ENCODE data around the gene PTPRS.

Gene PTPRS

GRCh38 chr19:5355076-5355475, 14.5 kb upstream of the PTPRS start:
- DNase-seq (ENCODE audit: low read depth in 2 of 2): no peak

DNA sequence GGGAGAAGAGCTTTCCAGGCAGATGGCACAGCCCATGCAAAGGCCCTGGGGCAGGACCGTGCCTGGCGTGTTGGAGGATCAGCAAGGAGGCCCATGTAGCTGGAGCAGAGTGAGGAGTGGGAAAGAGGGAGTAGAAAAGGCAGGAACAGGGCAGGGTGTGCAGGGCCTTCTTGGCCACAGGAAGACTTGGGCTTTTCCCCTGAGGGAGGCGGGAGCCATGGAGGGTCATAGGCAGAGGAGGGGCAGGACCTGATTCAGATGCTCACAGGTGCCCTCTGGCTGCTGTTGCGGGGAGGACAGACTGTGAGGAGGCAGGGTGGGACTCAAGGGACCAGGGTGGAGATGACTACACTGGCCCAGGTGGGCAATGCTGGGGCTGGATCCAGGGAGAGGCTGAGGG, 13.8 kb upstream of the PTPRS start:
- DNase-seq (ENCODE audit: low read depth in 2 of 2): no peak

DNA sequence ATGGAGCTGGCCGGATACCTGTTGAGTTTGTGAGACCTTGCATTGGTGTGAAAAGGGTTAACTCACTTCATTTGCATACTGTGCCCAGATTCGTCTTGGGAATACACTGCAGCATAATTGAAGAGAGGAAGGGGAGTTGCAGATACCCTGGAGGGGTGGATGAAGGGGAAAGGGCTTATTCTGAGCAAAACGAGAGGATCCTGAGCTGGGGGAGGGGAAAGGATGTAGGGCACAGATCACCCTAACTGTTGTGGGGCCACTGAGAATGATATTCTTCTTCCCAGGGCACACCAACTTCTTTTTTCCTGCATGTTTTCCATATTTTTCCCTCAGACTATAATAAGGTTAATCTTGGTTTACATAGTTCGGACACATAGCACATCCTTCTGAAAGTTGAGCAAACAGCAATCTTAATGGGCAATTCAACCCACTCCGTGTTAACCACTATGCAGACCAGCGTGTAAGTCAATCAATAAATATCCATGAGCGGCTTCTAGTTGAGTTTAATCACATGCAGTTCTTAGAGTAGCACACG, 11.7 kb upstream of the PTPRS start:
- no peak for DNase-seq (ENCODE audit: low read depth in 2 of 2)

DNA sequence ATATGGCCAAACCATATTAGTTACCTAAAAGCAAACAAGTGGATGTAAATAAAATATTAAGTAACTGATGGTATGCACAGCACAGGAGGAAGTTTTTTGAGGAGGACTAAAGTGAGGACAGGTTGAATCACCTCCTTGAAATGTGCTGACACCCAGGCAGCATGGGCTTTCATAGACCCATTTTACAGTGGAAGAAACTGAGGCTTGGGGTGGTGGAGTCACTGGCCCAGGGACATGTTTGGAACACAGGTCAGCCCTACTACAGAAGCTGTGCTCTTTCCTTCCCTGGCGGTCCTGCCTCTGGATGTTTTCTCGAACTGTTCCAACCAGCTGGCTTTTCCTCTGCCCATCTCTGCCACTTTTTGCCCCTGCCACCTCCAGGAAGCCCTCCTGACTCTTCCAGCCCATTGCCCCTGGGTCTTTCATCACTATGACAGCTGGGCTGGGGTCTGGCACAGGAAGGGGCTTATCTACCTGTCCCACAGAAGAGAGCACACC, 11.2 kb upstream of the PTPRS start:
- DNase-seq (ENCODE audit: low read depth in 2 of 2): no peak

GRCh38 chr19:5349041-5349440, 8.4 kb upstream of the PTPRS start:
- DNase-seq (ENCODE audit: low read depth in 2 of 2): no peak

GRCh38 chr19:5345895-5346386, 5.3 kb upstream of the PTPRS start:
- DNase-seq (ENCODE audit: low read depth in 2 of 2): no peak

DNA sequence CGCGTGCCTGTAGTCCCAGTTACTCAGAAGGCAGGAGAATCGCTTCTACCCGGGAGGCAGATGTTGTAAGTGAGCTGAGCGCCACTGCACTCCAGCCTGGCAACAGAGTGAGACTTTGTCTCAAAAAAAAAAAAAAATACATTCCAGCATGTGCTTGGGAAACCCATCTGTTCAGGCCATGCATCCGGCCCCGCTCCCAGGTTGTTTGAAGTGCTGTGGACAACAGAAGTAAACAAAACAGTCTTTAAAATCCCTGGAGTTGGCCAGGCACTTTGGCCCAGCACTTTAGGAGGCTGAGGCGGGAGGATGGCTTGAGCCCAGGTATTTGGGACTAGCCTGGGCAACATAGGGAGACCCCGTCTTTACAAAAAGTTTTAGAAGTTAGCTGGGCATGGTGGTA, 3.2 kb upstream of the PTPRS start:
- DNase-seq (ENCODE audit: low read depth in 2 of 2): no peak

DNA sequence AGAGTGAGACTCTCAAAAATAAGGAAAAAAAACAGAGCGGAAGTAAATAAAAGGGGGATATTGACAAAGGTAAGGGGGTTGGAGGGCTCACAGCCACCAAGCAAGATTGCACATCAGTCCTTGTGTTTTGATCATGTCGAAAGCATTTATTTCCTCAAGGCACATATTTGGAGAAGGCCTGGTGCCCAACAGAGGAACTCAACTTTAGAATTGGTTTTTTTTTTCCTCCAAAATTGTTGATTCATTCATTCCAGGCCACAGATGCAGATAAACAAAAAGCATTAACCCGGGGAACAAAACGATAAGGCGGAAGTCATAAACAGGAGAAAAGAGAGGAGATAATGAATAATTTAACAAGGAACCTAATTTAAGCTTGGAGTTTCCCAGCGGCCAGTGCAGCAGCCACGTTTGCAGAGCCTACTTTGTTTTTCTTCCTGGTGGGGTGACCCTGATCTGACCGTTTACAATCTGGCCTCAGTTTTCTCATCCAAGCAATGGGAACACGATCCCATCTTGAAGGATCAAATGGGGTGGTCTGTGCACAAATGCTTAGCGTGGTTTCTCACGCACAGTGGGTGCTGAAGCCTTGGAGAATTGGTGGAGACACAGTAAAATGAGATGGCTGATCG, 2.1 kb upstream of the PTPRS start:
- DNase-seq (ENCODE audit: low read depth in 2 of 2): no peak

GRCh38 chr19:5341981-5342380, 1.4 kb upstream of the PTPRS start:
- DNase-seq (ENCODE audit: low read depth in 2 of 2): no peak

DNA sequence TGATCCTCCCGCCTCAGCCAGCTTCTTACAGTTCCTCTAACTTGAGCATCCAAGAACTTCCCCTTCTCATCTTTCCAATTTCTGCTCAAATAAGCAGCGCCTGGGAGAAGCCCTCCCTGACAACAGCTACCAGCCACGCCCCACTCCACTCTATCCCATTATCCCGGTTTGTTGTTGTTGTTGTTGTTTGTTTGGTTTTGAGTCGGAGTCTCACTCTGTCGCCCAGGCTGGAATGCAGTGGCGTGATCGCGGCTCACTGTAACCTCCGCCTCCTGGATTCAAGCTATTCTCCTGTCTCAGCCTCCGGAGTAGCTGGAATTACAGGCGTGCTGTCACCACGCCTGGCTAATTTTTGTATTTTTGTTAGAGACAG, 822 bp upstream of the PTPRS start:
- no peak for DNase-seq (ENCODE audit: low read depth in 2 of 2)

GRCh38 chr19:5339950-5340636, 519 bp downstream of the PTPRS start:
- DNase-seq (ENCODE audit: low read depth in 2 of 2): no peak

GRCh38 chr19:5339198-5339949, 1.2 kb downstream of the PTPRS start:
- DNase-seq (ENCODE audit: low read depth in 2 of 2): no peak

DNA sequence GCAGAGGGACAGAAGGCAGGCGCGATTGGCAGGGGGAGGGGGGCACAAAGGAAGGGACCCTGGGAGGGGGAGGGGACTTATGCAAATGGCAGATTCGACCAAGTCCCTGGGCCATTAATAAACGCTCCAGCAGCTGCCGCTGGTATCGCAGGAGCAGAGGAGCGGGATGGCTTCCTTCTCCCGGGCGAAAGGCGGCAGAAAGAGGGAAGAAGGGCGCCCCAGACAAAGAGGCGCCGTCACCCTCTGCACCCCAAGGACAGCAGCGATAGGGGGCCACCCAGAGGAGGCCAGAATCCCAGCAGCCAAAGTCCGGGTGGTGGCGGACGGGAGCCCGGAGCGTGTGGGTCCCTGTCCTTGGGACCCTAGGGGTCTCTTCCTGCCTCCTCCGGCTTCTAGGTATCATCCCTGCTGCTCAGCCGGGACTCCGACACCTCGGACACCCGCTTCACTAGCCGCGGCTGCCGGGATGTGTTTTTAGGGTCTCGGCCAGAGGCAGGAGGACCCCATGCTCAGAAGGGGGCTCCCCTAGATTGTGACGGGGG, 1.9 kb downstream of the PTPRS start:
- DNase-seq (ENCODE audit: low read depth in 2 of 2): no peak

DNA sequence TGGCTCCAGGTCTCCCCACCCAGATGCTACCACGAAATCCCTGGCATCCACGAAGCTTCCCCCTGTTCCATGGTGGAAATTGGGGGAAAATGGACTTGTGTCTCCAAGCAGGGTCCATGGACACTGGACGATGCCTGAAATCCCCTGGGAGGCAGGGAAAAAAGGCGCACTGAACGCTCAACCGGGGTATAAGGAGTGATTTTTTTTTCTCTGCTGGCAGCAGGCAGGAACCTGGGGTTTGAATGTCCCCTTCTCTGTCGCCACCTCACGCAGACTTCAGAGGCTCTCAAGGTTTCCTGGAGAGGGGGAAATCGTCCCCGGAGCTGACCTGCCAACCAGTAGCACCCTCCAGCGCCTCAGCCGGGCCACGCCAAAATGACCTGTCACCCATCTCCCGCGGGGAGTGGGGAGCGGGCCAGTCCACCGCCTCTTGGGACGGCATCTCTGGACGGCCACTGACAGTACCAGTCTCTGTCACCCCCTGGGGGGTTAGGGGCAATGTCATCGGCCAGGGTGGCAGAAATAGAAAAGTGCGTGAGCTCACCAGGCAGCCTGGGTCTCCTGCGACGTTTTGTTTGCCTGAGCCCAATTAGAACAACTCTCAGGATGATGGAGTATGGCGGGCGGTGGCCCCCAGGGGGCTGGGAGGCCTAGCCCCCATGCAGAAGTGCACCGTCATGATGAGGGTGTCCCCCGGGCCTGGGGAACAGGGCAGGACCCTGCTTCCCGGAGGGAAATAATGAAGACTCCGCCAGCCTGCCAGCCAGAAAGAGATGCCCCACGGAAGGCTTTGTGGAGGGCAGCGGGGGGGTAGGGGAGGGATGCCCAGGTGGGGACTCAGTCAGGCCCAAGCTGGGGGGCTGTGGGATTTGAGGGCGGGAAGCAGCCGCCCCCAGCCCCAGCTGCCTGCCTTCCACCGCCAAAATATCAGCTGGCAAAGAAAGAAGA, 2.6 kb downstream of the PTPRS start:
- DNase-seq (ENCODE audit: low read depth in 2 of 2): no peak

GRCh38 chr19:5337126-5337525, 3.5 kb downstream of the PTPRS start:
- no peak for DNase-seq (ENCODE audit: low read depth in 2 of 2)

DNA sequence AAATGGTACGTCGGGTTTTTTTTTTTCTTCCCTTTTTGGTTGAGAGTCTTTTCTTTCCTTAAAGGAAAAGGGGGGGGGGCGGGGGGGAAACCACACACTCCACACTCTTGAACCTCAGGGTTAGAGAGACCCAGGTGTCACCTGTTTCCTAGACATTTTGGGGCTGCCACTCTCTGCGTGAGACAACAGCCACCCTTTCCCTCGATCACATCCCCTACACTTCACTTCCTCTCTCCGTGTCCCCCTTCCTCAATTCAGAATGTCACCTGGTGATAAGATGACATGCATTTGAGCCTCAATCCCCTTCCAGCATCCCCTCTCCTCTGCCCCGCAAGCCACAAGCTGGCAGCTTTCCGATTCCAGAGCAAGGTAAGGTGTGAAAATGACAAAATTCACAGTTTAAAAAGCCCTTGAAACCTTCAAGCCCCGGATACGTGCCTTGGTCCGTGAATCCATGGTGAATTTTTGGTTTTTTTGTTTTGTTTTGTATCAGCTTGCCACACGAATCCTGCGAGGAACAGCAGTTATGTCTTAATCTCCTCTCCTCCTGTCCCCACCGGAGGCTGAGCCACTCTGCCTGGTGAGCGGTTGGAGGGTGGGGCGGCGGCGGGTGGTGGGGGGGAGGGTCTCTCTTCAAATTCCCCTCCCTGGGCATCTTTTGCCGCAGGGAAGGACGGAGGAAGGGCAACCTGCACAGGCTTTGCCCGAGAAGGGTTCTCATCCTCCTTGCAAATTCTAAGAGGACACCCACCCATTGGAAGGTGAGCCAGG, 4.2 kb downstream of the PTPRS start:
- no peak for DNase-seq (ENCODE audit: low read depth in 2 of 2)

DNA sequence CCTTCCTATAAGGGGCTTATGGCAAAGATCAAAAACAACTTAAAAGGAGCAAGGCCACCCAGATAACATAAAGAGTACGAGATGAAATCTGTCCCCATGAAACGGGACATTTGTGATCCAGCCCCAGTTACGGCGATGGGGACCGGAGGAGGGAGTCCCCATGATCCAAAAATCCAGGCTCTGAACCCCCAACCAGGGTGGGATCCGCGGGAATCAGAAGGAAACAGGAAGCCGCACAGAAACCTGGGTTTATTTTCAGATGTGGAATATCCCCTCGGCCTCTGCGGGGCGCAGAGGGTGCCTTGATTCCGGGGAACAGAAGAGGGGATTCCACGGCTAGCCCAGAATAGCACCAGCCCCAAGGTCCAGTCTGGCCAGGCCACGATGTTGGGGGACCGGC, 5.0 kb downstream of the PTPRS start:
- no peak for DNase-seq (ENCODE audit: low read depth in 2 of 2)

- DNase-seq (ENCODE audit: low read depth in 2 of 2): no peak
Measured at GRCh38 chr19:5334824-5335500, 5.7 kb downstream of the PTPRS start.

GRCh38 chr19:5334366-5334739, 6.3 kb downstream of the PTPRS start:
- DNase-seq (ENCODE audit: low read depth in 2 of 2): no peak

Measured in activated CD8-positive, alpha-beta memory T cell treated with anti-CD3 and anti-CD28 coated beads for 4 hours (primary cell).